Stimulated activated naive CD8-positive, alpha-beta T cell treated with anti-CD3 and anti-CD28 coated beads, Interleukin-15, Interleukin-2, amounts not matched to agents 100 ng/mL and 50 ng/mL, for 24 hours (primary cell): ENCODE measurements around the gene TANGO6.
A peak's percentile ranks its signal among the peaks of the same experiment; 100 is the strongest.

Experiments
- H3K27ac Mint-ChIP-seq: one replicate; pipeline ENCODE4 v1.8.0; 2021; ENCODE audit warnings: mild to moderate bottlenecking, mixed read lengths
- H3K27me3 Mint-ChIP-seq: one replicate; pipeline ENCODE4 v1.8.0; 2021; ENCODE audit warnings: mixed read lengths
- H3K36me3 Mint-ChIP-seq: one replicate; pipeline ENCODE4 v1.8.0; 2021; ENCODE audit warnings: low read depth, mixed read lengths
- H3K4me1 Mint-ChIP-seq: one replicate; pipeline ENCODE4 v1.8.0; 2021; ENCODE audit warnings: low read depth, mixed read lengths
- H3K4me3 Mint-ChIP-seq: one replicate; pipeline ENCODE4 v1.8.0; 2021; ENCODE audit warnings: mild to moderate bottlenecking, mixed read lengths
- H3K9me3 Mint-ChIP-seq: one replicate; pipeline ENCODE4 v1.8.0; 2021; ENCODE audit warnings: mixed read lengths

Gene TANGO6

GRCh38 chr16:69079697-69080096 is 236.4 kb downstream of the TANGO6 start:
- Mint-ChIP-seq H3K4me3 (no peak overlapping the region), H3K36me3 (peaks cover 8% of the 10 kb centered on the region), H3K4me1 (no peaks in the 10 kb centered on the region), H3K27ac (no peak overlapping the region), H3K27me3 (no peaks in the 10 kb centered on the region), H3K9me3 (no peaks in the 10 kb centered on the region)

DNA sequence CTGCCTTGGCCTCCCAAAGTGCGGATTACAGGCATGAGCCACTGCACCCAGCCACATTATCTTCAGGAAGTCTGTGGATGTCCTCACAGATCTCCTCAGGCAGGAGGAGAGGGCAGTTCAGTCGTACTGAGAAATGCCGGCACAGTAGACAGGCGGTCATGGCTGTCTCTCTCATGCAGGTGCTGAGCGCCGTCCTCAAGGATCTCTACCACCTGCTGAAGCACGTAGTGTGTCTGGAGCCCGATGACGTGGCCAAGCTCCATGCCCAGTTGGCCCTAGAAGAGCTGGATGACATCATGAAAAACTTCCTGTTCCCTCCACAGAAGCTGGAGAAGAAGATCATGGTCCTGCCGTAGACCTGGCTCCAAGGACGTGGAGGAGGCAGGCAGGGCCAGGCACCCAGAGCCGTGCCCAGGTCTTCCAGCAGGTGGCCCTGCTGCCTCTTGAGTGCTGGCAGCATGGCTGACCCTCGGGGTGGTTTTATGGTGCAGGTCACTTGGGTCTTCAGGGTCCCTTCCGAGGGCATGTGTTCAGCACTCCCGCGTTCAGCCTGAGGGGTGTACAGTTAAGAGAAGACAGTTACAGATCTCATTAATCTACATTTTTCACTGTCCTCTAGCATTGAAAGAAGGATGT is 240.1 kb downstream of the TANGO6 start:
- H3K36me3 Mint-ChIP-seq = peaks cover 19% of the 10 kb centered on the region
- no peaks in the 10 kb centered on the region for H3K27me3 Mint-ChIP-seq
- no peak overlapping the region for H3K27ac Mint-ChIP-seq
- no peaks in the 10 kb centered on the region for H3K9me3 Mint-ChIP-seq
- H3K4me3 Mint-ChIP-seq = no peak overlapping the region
- peaks cover under 1% of the 10 kb centered on the region for H3K4me1 Mint-ChIP-seq

- H3K4me1 Mint-ChIP-seq = peaks cover 9% of the 10 kb centered on the region
These were observed 241.0 kb downstream of the TANGO6 start for GRCh38 chr16:69084289-69084688.

GRCh38 chr16:69085032-69085695 is 241.8 kb downstream of the TANGO6 start:
- Mint-ChIP-seq H3K4me1 (peaks cover 13% of the 10 kb centered on the region), H3K27ac (no peak overlapping the region)

More at GRCh38 chr16:69084289-69084688, 241.0 kb downstream of the TANGO6 start:
- Mint-ChIP-seq H3K4me3 (no peak overlapping the region), H3K36me3 (peaks cover 19% of the 10 kb centered on the region), H3K27me3 (no peaks in the 10 kb centered on the region), H3K27ac (no peak overlapping the region), H3K9me3 (no peaks in the 10 kb centered on the region)

DNA sequence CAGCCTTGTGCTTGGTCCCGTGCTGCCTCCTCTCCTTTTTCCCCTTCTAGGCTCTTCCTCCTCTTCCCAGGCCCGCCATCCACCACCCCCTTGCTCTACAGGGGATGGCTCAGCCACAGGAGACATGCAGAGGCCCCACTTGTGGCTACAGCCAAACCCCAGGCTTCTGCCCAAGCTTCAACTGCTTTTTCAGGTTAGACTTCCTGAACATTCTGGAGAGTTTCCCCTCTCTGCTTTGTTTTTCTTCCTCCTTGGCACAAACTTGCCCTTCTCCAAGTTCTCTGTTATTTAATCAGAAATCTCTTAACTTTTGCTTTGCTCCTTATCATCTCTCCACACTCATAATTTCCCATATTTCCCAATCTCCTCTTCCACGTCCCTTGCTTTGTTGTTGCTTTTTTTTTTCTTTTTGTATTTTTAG is 243.8 kb downstream of the TANGO6 start:
- Mint-ChIP-seq H3K9me3 (no peaks in the 10 kb centered on the region), H3K4me3 (no peak overlapping the region), H3K27me3 (no peaks in the 10 kb centered on the region), H3K36me3 (peaks cover 19% of the 10 kb centered on the region), H3K4me1 (peaks cover 13% of the 10 kb centered on the region), H3K27ac (peak overlapping the region; percentile 63)

More at GRCh38 chr16:69085032-69085695, 241.8 kb downstream of the TANGO6 start:
- Mint-ChIP-seq H3K27me3 (no peaks in the 10 kb centered on the region), H3K4me3 (no peak overlapping the region), H3K9me3 (no peaks in the 10 kb centered on the region), H3K36me3 (peaks cover 19% of the 10 kb centered on the region)

DNA sequence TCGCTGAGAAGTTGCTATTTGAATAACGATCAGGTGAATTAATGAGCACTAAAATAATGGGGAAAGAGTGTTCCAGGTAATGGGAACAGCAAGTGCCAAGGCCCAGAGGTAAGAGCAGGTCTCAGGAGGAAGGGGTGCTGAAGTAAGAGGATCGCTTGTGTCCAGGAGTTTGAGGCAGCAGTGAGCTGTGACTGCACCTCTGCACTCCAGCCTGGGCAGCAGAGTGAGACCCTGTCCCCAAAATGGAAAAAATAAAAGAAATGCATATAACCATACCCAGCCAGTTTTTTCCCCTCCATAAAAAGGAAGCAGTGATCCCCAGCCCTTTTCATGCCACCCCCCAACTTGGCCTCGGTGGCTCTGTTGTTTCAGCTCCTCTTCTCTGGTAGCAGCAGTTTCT is 245.4 kb downstream of the TANGO6 start:
- no peak overlapping the region for H3K27ac Mint-ChIP-seq
- H3K9me3 Mint-ChIP-seq = no peaks in the 10 kb centered on the region
- peaks cover 13% of the 10 kb centered on the region for H3K4me1 Mint-ChIP-seq
- H3K4me3 Mint-ChIP-seq = no peak overlapping the region
- H3K36me3 Mint-ChIP-seq = peaks cover 17% of the 10 kb centered on the region
- H3K27me3 Mint-ChIP-seq = no peaks in the 10 kb centered on the region

DNA sequence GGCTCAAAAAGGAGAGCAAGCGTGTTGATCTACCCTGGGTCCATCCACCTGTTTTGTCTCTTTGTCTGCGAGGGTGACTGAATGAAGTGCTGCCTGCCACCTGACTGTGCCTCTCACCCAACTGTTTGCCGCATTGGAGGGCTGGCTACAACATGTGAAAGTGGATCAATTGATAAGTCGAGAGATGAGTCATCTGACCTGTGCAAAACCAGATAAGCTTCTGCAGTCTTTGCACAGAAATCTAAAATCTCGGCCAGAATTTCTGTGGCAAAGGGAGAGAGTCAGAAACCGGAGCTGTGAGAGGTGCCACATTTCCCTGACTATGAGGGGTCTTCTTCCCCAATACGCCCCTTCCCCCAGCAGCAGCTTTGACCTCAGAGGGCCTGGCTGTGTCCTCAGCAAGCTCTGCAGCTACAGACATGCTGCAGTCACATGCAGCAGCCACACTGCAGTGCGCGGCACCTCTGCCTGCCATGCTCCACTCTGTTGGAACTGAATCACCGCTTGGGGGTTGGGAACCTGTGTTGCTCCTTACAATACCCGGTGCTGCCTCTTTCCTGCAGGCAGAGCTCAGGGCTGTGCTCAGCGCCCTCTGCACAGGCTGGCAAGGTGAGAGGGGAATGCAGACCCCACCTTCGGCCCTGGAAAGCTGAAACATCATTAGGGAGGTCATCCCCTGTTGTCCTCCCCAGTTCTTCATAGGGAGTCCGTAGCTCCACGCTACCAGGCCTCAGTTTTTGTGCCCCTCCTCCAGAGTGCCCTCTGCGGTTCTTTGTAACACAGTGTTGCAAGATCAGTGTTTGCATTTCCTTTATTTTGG is 246.0 kb downstream of the TANGO6 start:
- no peaks in the 10 kb centered on the region for H3K27me3 Mint-ChIP-seq

DNA sequence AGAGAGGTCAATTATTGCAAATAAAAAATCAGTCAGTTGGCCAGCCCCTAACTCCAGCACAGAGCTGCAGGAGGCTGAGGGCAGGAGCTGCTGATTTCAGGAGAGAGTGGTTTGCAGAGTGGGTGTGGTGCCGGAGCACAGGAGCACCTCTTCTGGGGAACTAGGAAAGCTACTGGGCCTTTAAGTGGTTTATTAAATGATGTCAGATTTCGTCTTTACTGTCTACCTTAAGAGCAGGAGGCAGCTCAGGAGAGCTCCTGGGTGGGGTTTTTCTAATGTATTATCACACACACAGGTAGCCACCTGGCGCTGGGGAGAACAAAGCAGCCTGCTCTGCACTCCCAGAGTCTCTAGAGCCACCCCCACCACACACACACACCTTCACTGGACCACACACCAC is 250.6 kb downstream of the TANGO6 start:
- no peaks in the 10 kb centered on the region for H3K27me3 Mint-ChIP-seq
- no peak overlapping the region for H3K27ac Mint-ChIP-seq
- no peak overlapping the region for H3K4me3 Mint-ChIP-seq
- no peaks in the 10 kb centered on the region for H3K9me3 Mint-ChIP-seq
- H3K4me1 Mint-ChIP-seq = peaks cover 7% of the 10 kb centered on the region
- H3K36me3 Mint-ChIP-seq = no peaks in the 10 kb centered on the region

More for the DNA sequence above, 246.0 kb downstream of the TANGO6 start:
- Mint-ChIP-seq H3K9me3 (no peaks in the 10 kb centered on the region), H3K27ac (no peak overlapping the region), H3K4me3 (no peak overlapping the region), H3K36me3 (peaks cover 11% of the 10 kb centered on the region), H3K4me1 (peaks cover 13% of the 10 kb centered on the region)

- no peak overlapping the region for H3K27ac Mint-ChIP-seq
- H3K4me3 Mint-ChIP-seq = no peak overlapping the region
- no peaks in the 10 kb centered on the region for H3K9me3 Mint-ChIP-seq
These were observed 251.2 kb downstream of the TANGO6 start for GRCh38 chr16:69094501-69094900.

DNA sequence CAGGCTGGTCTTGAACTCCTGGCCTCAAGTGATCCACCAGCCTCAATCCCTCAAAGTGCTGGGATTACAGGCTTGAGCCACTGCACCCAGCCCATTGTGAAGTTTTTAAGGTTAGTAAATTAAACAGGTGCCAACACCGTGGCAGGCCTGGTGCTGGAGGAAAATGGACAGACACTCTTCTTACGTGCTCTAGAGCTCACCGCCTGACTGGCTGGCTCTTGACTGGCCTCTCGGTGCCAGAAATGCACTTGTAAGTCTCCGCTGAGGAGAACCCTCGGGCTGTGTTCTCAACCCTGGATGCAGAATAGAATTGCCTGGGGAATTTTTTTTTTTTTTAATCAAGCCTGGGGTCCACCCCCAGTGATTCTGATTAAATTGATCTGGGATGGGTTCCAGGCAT is 251.9 kb downstream of the TANGO6 start:
- H3K36me3 Mint-ChIP-seq = no peaks in the 10 kb centered on the region
- no peaks in the 10 kb centered on the region for H3K4me1 Mint-ChIP-seq
- no peaks in the 10 kb centered on the region for H3K9me3 Mint-ChIP-seq
- H3K4me3 Mint-ChIP-seq = no peak overlapping the region
- no peaks in the 10 kb centered on the region for H3K27me3 Mint-ChIP-seq
- no peak overlapping the region for H3K27ac Mint-ChIP-seq

More at GRCh38 chr16:69094501-69094900, 251.2 kb downstream of the TANGO6 start:
- Mint-ChIP-seq H3K4me1 (peaks cover 2% of the 10 kb centered on the region), H3K36me3 (no peaks in the 10 kb centered on the region), H3K27me3 (no peaks in the 10 kb centered on the region)

DNA sequence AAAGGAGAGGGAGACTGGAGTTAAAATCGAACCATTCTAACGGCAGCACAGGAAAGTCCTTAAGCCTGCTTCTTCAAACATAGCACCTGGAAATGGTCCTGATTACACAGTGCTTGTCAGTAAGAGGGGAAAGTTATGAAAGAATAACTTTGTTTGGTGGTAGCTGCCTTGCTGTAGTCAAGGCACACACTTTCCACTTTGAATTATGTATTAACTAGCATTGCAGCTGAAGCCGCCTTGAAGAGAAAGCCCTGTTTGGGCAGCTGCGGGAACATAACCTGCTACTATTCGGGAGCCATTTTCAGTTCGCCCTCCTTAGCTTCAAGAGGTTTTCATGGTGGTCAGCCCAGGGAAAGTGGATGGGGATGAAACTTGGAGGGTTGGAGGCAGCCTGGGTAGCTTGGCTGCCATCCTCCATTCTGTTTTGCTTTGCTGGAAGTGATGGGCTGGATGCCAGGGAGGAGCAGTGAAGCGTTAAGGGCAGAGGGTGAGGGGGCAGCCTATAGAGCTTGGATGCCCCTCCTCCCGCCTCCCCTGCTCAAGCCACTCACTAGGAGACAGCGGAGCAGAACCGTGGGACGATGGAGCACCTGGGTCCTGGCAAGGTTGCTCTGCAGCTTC is 256.9 kb downstream of the TANGO6 start:
- Mint-ChIP-seq H3K9me3 (no peaks in the 10 kb centered on the region), H3K4me1 (peaks cover 4% of the 10 kb centered on the region), H3K27me3 (peaks cover 12% of the 10 kb centered on the region), H3K27ac (no peak overlapping the region), H3K4me3 (no peak overlapping the region), H3K36me3 (no peaks in the 10 kb centered on the region)

- Mint-ChIP-seq H3K4me1 (peaks cover 23% of the 10 kb centered on the region), H3K9me3 (no peaks in the 10 kb centered on the region), H3K27me3 (peaks cover 32% of the 10 kb centered on the region), H3K36me3 (peaks cover 12% of the 10 kb centered on the region), H3K4me3 (peak within 1 kb of the TSS; percentile 76), H3K27ac (no peak within 1 kb of the TSS)
These were observed 262.4 kb downstream of the TANGO6 start, which contains the start of gene HAS3 for GRCh38 chr16:69105501-69106361. Gene HAS3, plus strand, starts transcription at chr16:69105653. Its CDS starts 3,743 bp downstream, at chr16:69109396.

GRCh38 chr16:69106491-69107315 is 263.4 kb downstream of the TANGO6 start:
- H3K9me3 Mint-ChIP-seq = no peaks in the 10 kb centered on the region
- peaks cover 32% of the 10 kb centered on the region for H3K27me3 Mint-ChIP-seq
- peaks cover 23% of the 10 kb centered on the region for H3K4me1 Mint-ChIP-seq
- peak overlapping the region; percentile 32 for H3K4me3 Mint-ChIP-seq
- H3K36me3 Mint-ChIP-seq = peaks cover 12% of the 10 kb centered on the region
- H3K27ac Mint-ChIP-seq = no peak overlapping the region
